T-helper 2 cell treated with Interferon-gamma antibody and Interleukin-4, amounts not matched to agents 5 μg/mL and 100 μg/mL, for 36 hours (primary cell): Measurements from ENCODE around the gene CEBPZ.

ENCODE experiments used
- DNase-seq: peaks from one replicate; pipeline ENCODE4 v3.0.0; 2021; ENCODE audit warnings: low spot score
- H3K27ac Mint-ChIP-seq: one replicate; pipeline ENCODE4 v1.8.0; 2021; ENCODE audit warnings: mild to moderate bottlenecking, mixed read lengths
- H3K27me3 Mint-ChIP-seq: one replicate; pipeline ENCODE4 v1.8.0; 2021; ENCODE audit warnings: low read depth, mixed read lengths
- H3K36me3 Mint-ChIP-seq: one replicate; pipeline ENCODE4 v1.8.0; 2021; ENCODE audit warnings: low read depth, mixed read lengths
- H3K4me1 Mint-ChIP-seq: one replicate; pipeline ENCODE4 v1.8.0; 2021; ENCODE audit warnings: low read depth, mixed read lengths
- H3K4me3 Mint-ChIP-seq: one replicate; pipeline ENCODE4 v1.8.0; 2022; ENCODE audit warnings: mild to moderate bottlenecking, moderate library complexity, mixed read lengths
- H3K9me3 Mint-ChIP-seq: one replicate; pipeline ENCODE4 v1.8.0; 2021; ENCODE audit warnings: mixed read lengths

CEBPZ gene

GRCh38 chr2:37181726-37182684 is 49.4 kb downstream of the CEBPZ start:
- no peak for DNase-seq
- H3K4me1 Mint-ChIP-seq = no peaks in the 10 kb centered on the region
- H3K36me3 Mint-ChIP-seq = no peaks in the 10 kb centered on the region
- H3K4me3 Mint-ChIP-seq = no peak overlapping the region
- peaks cover 47% of the 10 kb centered on the region for H3K27me3 Mint-ChIP-seq
- no peaks in the 10 kb centered on the region for H3K9me3 Mint-ChIP-seq
- no peak overlapping the region for H3K27ac Mint-ChIP-seq

GRCh38 chr2:37180640-37181039 is 50.8 kb downstream of the CEBPZ start:
- no peak for DNase-seq
- Mint-ChIP-seq H3K4me1 (no peaks in the 10 kb centered on the region), H3K4me3 (no peak overlapping the region)

GRCh38 chr2:37180006-37180639 is 51.3 kb downstream of the CEBPZ start:
- Mint-ChIP-seq H3K4me3 (no peak overlapping the region), H3K4me1 (no peaks in the 10 kb centered on the region), H3K27me3 (peaks cover 38% of the 10 kb centered on the region), H3K36me3 (no peaks in the 10 kb centered on the region), H3K27ac (no peak overlapping the region), H3K9me3 (no peaks in the 10 kb centered on the region)
- no peak for DNase-seq

More at GRCh38 chr2:37180640-37181039, 50.8 kb downstream of the CEBPZ start:
- H3K36me3 Mint-ChIP-seq = no peaks in the 10 kb centered on the region
- H3K27ac Mint-ChIP-seq = no peak overlapping the region
- H3K9me3 Mint-ChIP-seq = no peaks in the 10 kb centered on the region
- peaks cover 38% of the 10 kb centered on the region for H3K27me3 Mint-ChIP-seq

GRCh38 chr2:37173741-37174140 is 57.7 kb downstream of the CEBPZ start:
- Mint-ChIP-seq H3K4me3 (no peak overlapping the region), H3K36me3 (no peaks in the 10 kb centered on the region), H3K27ac (no peak overlapping the region), H3K27me3 (peaks cover 2% of the 10 kb centered on the region), H3K4me1 (no peaks in the 10 kb centered on the region), H3K9me3 (no peaks in the 10 kb centered on the region)
- DNase-seq = no peak

GRCh38 chr2:37171624-37171950 is 59.8 kb downstream of the CEBPZ start:
- Mint-ChIP-seq H3K4me1 (no peaks in the 10 kb centered on the region), H3K27me3 (peaks cover 3% of the 10 kb centered on the region), H3K36me3 (no peaks in the 10 kb centered on the region), H3K4me3 (no peak overlapping the region), H3K27ac (no peak overlapping the region), H3K9me3 (no peaks in the 10 kb centered on the region)
- no peak for DNase-seq

- Mint-ChIP-seq H3K27ac (no peak overlapping the region), H3K36me3 (peaks cover 5% of the 10 kb centered on the region), H3K4me1 (no peaks in the 10 kb centered on the region), H3K27me3 (peaks cover 6% of the 10 kb centered on the region), H3K4me3 (no peak overlapping the region), H3K9me3 (peaks cover 18% of the 10 kb centered on the region)
- no peak for DNase-seq
Measured at GRCh38 chr2:37168217-37168981, 63.0 kb downstream of the CEBPZ start.

- Mint-ChIP-seq H3K27me3 (peaks cover 6% of the 10 kb centered on the region), H3K4me1 (no peaks in the 10 kb centered on the region), H3K27ac (no peak overlapping the region), H3K4me3 (no peak overlapping the region), H3K36me3 (peaks cover 5% of the 10 kb centered on the region), H3K9me3 (peaks cover 18% of the 10 kb centered on the region)
- no peak for DNase-seq
Measured at GRCh38 chr2:37167636-37168180, 63.7 kb downstream of the CEBPZ start.

GRCh38 chr2:37164757-37165156 is 66.6 kb downstream of the CEBPZ start:
- DNase-seq = no peak
- no peak overlapping the region for H3K27ac Mint-ChIP-seq
- H3K4me3 Mint-ChIP-seq = no peak overlapping the region
- H3K4me1 Mint-ChIP-seq = no peaks in the 10 kb centered on the region
- peaks cover 5% of the 10 kb centered on the region for H3K36me3 Mint-ChIP-seq
- peaks cover 18% of the 10 kb centered on the region for H3K9me3 Mint-ChIP-seq
- H3K27me3 Mint-ChIP-seq = peaks cover 6% of the 10 kb centered on the region

- Mint-ChIP-seq H3K27me3 (no peaks in the 10 kb centered on the region), H3K4me1 (peaks cover 29% of the 10 kb centered on the region), H3K36me3 (peaks cover 29% of the 10 kb centered on the region)
Measured at GRCh38 chr2:37156857-37157714, 74.3 kb downstream of the CEBPZ start, which contains the start of gene EIF2AK2. Gene EIF2AK2 (minus strand): TSS chr2:37156980. CDS start chr2:37147806, 9,174 bp downstream.

GRCh38 chr2:37156071-37156856 is 75.1 kb downstream of the CEBPZ start:
- peak; percentile 10 for DNase-seq
- Mint-ChIP-seq H3K27me3 (no peaks in the 10 kb centered on the region), H3K36me3 (peaks cover 35% of the 10 kb centered on the region), H3K4me3 (peak overlapping the region; percentile 99), H3K9me3 (no peaks in the 10 kb centered on the region), H3K4me1 (peaks cover 31% of the 10 kb centered on the region), H3K27ac (peak overlapping the region; percentile 97)

More at GRCh38 chr2:37156857-37157714, 74.3 kb downstream of the CEBPZ start, which contains the start of gene EIF2AK2:
- DNase-seq = peak; percentile 76
- Mint-ChIP-seq H3K9me3 (no peaks in the 10 kb centered on the region), H3K4me3 (peak within 1 kb of the TSS; percentile 99), H3K27ac (peak within 1 kb of the TSS; percentile 97)

- Mint-ChIP-seq H3K27ac (peak overlapping the region; percentile 97), H3K4me3 (peak overlapping the region; percentile 99), H3K27me3 (no peaks in the 10 kb centered on the region), H3K36me3 (peaks cover 43% of the 10 kb centered on the region), H3K4me1 (peaks cover 44% of the 10 kb centered on the region), H3K9me3 (no peaks in the 10 kb centered on the region)
- DNase-seq = no peak
Measured at GRCh38 chr2:37154785-37155184, 76.6 kb downstream of the CEBPZ start.

GRCh38 chr2:37153224-37153623 is 78.2 kb downstream of the CEBPZ start:
- H3K4me3 Mint-ChIP-seq = no peak overlapping the region
- H3K4me1 Mint-ChIP-seq = peaks cover 52% of the 10 kb centered on the region
- no peak for DNase-seq
- H3K27me3 Mint-ChIP-seq = no peaks in the 10 kb centered on the region
- H3K36me3 Mint-ChIP-seq = peaks cover 54% of the 10 kb centered on the region
- H3K9me3 Mint-ChIP-seq = no peaks in the 10 kb centered on the region
- no peak overlapping the region for H3K27ac Mint-ChIP-seq
